HepG2 (cell line): ENCODE data around the gene TEX14. TPM values are rescaled to one million over a fixed set of nuclear protein-coding genes. Genes with fewer than 3 reads are reported as not detected.

Source experiments
- ATAC-seq: fragments of 200-7000 bp; cut with Tn5 transposase; 3 replicates; pipeline ENCODE4 v1.9.1; 2020; ENCODE audit warnings: mild to moderate bottlenecking, moderate library complexity
- BruUV-seq: library from RNA; stranded (reverse); fragments of 400-500 nt; replicated peaks from 2 replicates; lab custom pipeline; 2021; lab: Mats Ljungman, UMichigan
- CTCF ChIA-PET: fragments of 300-600 bp; formaldehyde crosslinking; extraction: SDS; loops from one replicate; lab custom pipeline; 2021; ENCODE audit warnings: low total read pairs, inconsistent platforms, low intra/inter-chr PET ratio; lab: Yijun Ruan, JAX
- POLR2A ChIA-PET: fragments of 350-600 bp; sonication (Branson Sonifier 250); formaldehyde crosslinking; loops from one replicate; lab custom pipeline; 2020; ENCODE audit warnings: antibody characterized with exemption, inconsistent platforms; lab: Yijun Ruan, JAX
- DNase-seq: peaks from one replicate; pipeline ENCODE4 v3.0.0-alpha.2; 2015; ENCODE audit warnings: low spot score
- FAIRE-seq: peaks from 3 replicates; lab custom pipeline; 2011; peaks lifted over from hg19 to GRCh38; lab: Jason Lieb, UNC
- H2AFZ ChIP-seq: one replicate; pipeline ENCODE4 v1.6.1; 2011; ENCODE audit warnings: low read length, inconsistent platforms
- H3K27ac ChIP-seq: fragments of 300-600 bp; 3 replicates; pipeline ENCODE4 v1.8.0; 2011; ENCODE audit warnings: mixed run types, mild to moderate bottlenecking, mixed read lengths, low read length, inconsistent platforms; ENCODE audit not compliant: insufficient read depth; ENCODE audit errors: extremely low read length
- H3K27me3 ChIP-seq, 2 experiments: fragments of 200-600 bp in 1 of 2; 2 replicates in 1 of 2; 3 replicates in 1 of 2; pipeline versions ENCODE4 v1.6.0 to v1.8.0; 2011; ENCODE audit warnings: low read length in 2 of 2, mild to moderate bottlenecking in 2 of 2, moderate library complexity in 2 of 2, inconsistent platforms in 1 of 2; ENCODE audit not compliant: insufficient read depth in 2 of 2, control insufficient read depth in 1 of 2
- H3K36me3 ChIP-seq, 2 experiments: fragments of 200-600 bp in 1 of 2; replicated peaks in 1 of 2; 2 replicates in 1 of 2; 3 replicates in 1 of 2; pipeline versions ENCODE4 v1.5.1 to v1.8.0; 2011; ENCODE audit warnings: low read length in 2 of 2, inconsistent platforms in 1 of 2; ENCODE audit not compliant: insufficient read depth in 2 of 2, control insufficient read depth in 1 of 2
- H3K4me1 ChIP-seq: 2 replicates; pipeline ENCODE4 v1.5.1; 2012; ENCODE audit warnings: low read length, inconsistent platforms; ENCODE audit not compliant: insufficient read depth
- H3K4me2 ChIP-seq: 2 replicates; pipeline ENCODE4 v1.6.0; 2011; ENCODE audit warnings: low read depth, low read length, inconsistent platforms
- H3K4me3 ChIP-seq, 3 experiments: fragments of 200-600 bp in 1 of 3; sonication (generic), shearing (Covaris generic) in 1 of 3; replicated peaks in 1 of 3; 2 replicates each; pipeline ENCODE4 v1.5.1; 2011 to 2016; ENCODE audit warnings: low read length in 3 of 3, inconsistent platforms in 2 of 3, low read depth in 2 of 3, mild to moderate bottlenecking in 2 of 3, control low read depth in 1 of 3, mixed read lengths in 1 of 3; ENCODE audit not compliant: insufficient read depth in 1 of 3
- H3K79me2 ChIP-seq: one replicate; pipeline ENCODE4 v1.6.1; 2011; ENCODE audit warnings: low read length, inconsistent platforms; ENCODE audit not compliant: insufficient read depth
- H3K9ac ChIP-seq: 2 replicates; pipeline ENCODE4 v1.6.0; 2011; ENCODE audit warnings: mild to moderate bottlenecking, low read depth, low read length, inconsistent platforms; ENCODE audit not compliant: insufficient read depth
- H3K9me3 ChIP-seq: 2 replicates; pipeline ENCODE4 v1.5.1; 2012; ENCODE audit warnings: mild to moderate bottlenecking, low read length
- H4K20me1 ChIP-seq: 2 replicates; pipeline ENCODE4 v1.6.0; 2011; ENCODE audit warnings: inconsistent platforms, mild to moderate bottlenecking, low read length, moderate library complexity; ENCODE audit not compliant: insufficient read depth
- ATF7-NPFF ChIP-seq: sonication (generic); formaldehyde crosslinking; IDR thresholded peaks from 2 replicates; pipeline ENCODE4 v1.8.1; 2023; ENCODE audit warnings: mild to moderate bottlenecking, low read depth, missing genetic modification reagents, moderate library complexity
- CHD2 ChIP-seq: IDR thresholded peaks from 2 replicates; pipeline ENCODE4 v1.6.1; 2011; ENCODE audit warnings: low read depth, low read length, improper control_type of control experiment
- HCFC1 ChIP-seq: fragments of 150-350 bp; IDR thresholded peaks from 2 replicates; pipeline ENCODE4 v1.6.1; 2014; ENCODE audit warnings: low read depth, low read length
- JUN ChIP-seq: sonication (generic); formaldehyde crosslinking; IDR thresholded peaks from 2 replicates; pipeline ENCODE4 v1.4.0; 2020; ENCODE audit warnings: mild to moderate bottlenecking, missing genetic modification reagents
- MAFK ChIP-seq, 2 experiments: IDR thresholded peaks in 1 of 2; conservative IDR thresholded peaks in 1 of 2; 2 replicates each; pipeline ENCODE4 v1.6.1; 2011; ENCODE audit warnings: improper control_type of control experiment in 2 of 2, low read length in 2 of 2
- PAX8 ChIP-seq: sonication (generic); formaldehyde crosslinking; IDR thresholded peaks from 2 replicates; pipeline ENCODE4 v1.8.0; 2022; ENCODE audit warnings: mild to moderate bottlenecking, missing genetic modification reagents, borderline replicate concordance
- PHB2 ChIP-seq: fragments of 450-650 bp; IDR thresholded peaks from 2 replicates; pipeline ENCODE4 v1.6.1; 2018; ENCODE audit not compliant: partially characterized antibody
- RELA ChIP-seq: sonication (generic); formaldehyde crosslinking; IDR thresholded peaks from 2 replicates; pipeline ENCODE4 v1.4.0; 2020; ENCODE audit warnings: missing genetic modification reagents
- SCMH1 ChIP-seq: sonication (generic); formaldehyde crosslinking; IDR thresholded peaks from 2 replicates; pipeline ENCODE4 v1.9.0; 2021; ENCODE audit warnings: missing genetic modification reagents, mild to moderate bottlenecking, borderline replicate concordance
- ZC3H4 ChIP-seq: sonication (generic); formaldehyde crosslinking; IDR thresholded peaks from 2 replicates; pipeline ENCODE4 v1.4.0; 2020; ENCODE audit warnings: missing genetic modification reagents, borderline replicate concordance
- ZFP36L2 ChIP-seq: sonication (generic); formaldehyde crosslinking; IDR thresholded peaks from 2 replicates; pipeline ENCODE4 v1.4.0; 2020; ENCODE audit warnings: missing genetic modification reagents
- WGBS: methylation state at CpG from one replicate; pipeline ENCODE4 v1.1.6; 2017; ENCODE audit warnings: low lambda C conversion rate; 5-methylcytosine and 5-hydroxymethylcytosine counted together
- in situ Hi-C: cut with HindIII; loops from 2 replicates; pipeline ENCODE4 v1.10.0; 2017; ENCODE audit warnings: low pct_unique_long_range_greater_than_20kb; ENCODE audit not compliant: extremely low pct_ligation_motif_present
- intact Hi-C: fragments of 100-400 bp; cut with micrococcal nuclease; formaldehyde crosslinking; loops from one replicate; pipeline ENCODE4 v1.10.0; 2022; ENCODE audit not compliant: unreplicated experiment
- polyA plus RNA-seq, 8 experiments: library from polyadenylated mRNA; depleted of rRNA in 3 of 8; stranded (reverse) in 7 of 8; unstranded in 1 of 8; fragments of >200 nt; fragmentation: Illumina TruSeq in 4 of 8; extraction: Trizol in 4 of 8; gene quantifications; 2 replicates each; pipeline versions ENCODE4 v1.2.1 to v1.2.3, GENCODE V29; 2011 to 2016; ENCODE audit warnings: low read depth in 4 of 8, missing spikeins in 1 of 8, mixed read lengths in 1 of 8; ENCODE audit not compliant: insufficient read depth in 1 of 8
- total RNA-seq, 5 experiments: library from RNA; depleted of rRNA; stranded (reverse); fragments of >200 nt; fragmentation: Illumina TruSeq; extraction: Trizol; gene quantifications; 2 replicates each; pipeline ENCODE4 v1.2.3, GENCODE V29; 2016; ENCODE audit warnings: low read depth in 1 of 5
- TF ChIP-seq, protein P1 (sequence below): sonication (generic); formaldehyde crosslinking; IDR thresholded peaks from 2 replicates; pipeline ENCODE4 v1.8.0; 2023; ENCODE audit warnings: mild to moderate bottlenecking, missing genetic modification reagents
- TF ChIP-seq, protein P2 (sequence below): sonication (generic); formaldehyde crosslinking; IDR thresholded peaks from 2 replicates; pipeline ENCODE4 v1.5.1; 2020; ENCODE audit warnings: mild to moderate bottlenecking, missing genetic modification reagents, moderate library complexity

The TEX14 gene
- total and polyA plus RNA-seq, 2 of the 13 experiments (the other 11 are each of a cell fraction or from before 2014, with no cell fraction given), result 0.04 to 0.07 TPM

DNA sequence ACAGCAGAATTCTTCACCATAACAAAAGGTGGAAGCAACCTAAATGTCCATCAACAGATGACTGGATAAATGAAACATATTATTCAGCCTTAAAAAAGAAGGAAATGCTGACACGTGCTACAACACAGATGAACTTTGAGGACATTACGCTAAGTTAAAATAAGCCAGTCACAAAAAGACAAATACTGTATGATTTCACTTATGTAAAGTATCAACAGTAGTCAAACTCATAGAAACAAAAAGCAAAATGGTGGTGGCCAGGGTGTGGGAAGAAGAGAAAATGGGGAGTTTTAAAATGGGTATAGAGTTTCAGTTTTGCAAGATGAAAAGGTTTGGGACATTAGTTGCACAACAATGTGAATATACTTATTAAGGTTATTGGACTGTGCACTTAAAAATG lies 127.6 kb downstream of the TEX14 start (continued):
- TF ChIP-seq, protein P1, sequence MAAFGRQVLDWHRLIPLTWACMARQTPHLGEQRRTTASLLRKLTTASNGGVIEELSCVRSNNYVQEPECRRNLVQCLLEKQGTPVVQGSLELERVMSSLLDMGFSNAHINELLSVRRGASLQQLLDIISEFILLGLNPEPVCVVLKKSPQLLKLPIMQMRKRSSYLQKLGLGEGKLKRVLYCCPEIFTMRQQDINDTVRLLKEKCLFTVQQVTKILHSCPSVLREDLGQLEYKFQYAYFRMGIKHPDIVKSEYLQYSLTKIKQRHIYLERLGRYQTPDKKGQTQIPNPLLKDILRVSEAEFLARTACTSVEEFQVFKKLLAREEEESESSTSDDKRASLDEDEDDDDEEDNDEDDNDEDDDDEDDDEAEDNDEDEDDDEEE, result no peak
- TF ChIP-seq SCMH1 (CRISPR knock-in tag) (no peak), MAFK (conservative IDR thresholded peaks at IDR 0.05 in 1 of 2, IDR thresholded peaks at IDR 0.05 in 1 of 2; ENCODE audit: low read length in 2 of 2) (no peak), HCFC1 (no peak), ATF7-NPFF (CRISPR knock-in tag) (no peak)

DNA sequence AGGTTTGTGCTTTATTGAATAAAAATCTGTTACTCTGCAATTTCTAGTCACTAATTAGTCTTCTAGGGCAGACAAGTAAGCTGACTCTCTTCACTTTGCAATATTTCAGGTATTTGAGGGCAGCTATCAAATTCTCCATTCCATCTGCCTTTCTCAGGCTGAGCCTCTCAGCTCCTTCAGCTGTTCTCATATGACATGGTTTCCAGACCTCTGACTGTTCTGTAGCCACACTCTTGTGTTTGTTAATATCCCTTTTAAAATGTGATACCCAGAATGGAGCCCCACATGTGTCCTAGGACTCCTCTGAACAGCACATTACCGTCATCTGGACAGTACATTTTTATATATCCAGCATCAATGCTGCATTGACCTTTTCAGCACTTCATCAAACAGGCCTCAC lies 131.3 kb downstream of the TEX14 start:
- no peak for TF ChIP-seq RELA
- TF ChIP-seq ZC3H4, result no peak
- TF ChIP-seq, protein P2, sequence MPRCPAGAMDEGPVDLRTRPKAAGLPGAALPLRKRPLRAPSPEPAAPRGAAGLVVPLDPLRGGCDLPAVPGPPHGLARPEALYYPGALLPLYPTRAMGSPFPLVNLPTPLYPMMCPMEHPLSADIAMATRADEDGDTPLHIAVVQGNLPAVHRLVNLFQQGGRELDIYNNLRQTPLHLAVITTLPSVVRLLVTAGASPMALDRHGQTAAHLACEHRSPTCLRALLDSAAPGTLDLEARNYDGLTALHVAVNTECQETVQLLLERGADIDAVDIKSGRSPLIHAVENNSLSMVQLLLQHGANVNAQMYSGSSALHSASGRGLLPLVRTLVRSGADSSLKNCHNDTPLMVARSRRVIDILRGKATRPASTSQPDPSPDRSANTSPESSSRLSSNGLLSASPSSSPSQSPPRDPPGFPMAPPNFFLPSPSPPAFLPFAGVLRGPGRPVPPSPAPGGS, result no peak
- no peak for TF ChIP-seq JUN (CRISPR knock-in tag)
- TF ChIP-seq PAX8 (CRISPR knock-in tag), result no peak
- TF ChIP-seq CHD2, result no peak
- no peak for TF ChIP-seq ZFP36L2
- TF ChIP-seq PHB2, result no peak
- no TSS peak for BruUV-seq
- no peak overlapping the region for H2AFZ ChIP-seq

More for the DNA sequence above, 131.3 kb downstream of the TEX14 start:
- H4K20me1 ChIP-seq, result no peaks in the 10 kb centered on the region
- ChIA-PET CTCF (no interaction called here), POLR2A (no interaction called here)
- H3K4me2 ChIP-seq, result no peak overlapping the region
- H3K27ac ChIP-seq, result no peak overlapping the region
- no peaks in the 10 kb centered on the region for H3K79me2 ChIP-seq
- ATAC-seq, result no peak
- H3K36me3 ChIP-seq, result no peaks in the 10 kb centered on the region
- no peak for DNase-seq
- no peak overlapping the region for H3K4me3 ChIP-seq
- no peak for FAIRE-seq
- intact Hi-C loops, result no loop called here
- no peak overlapping the region for H3K9ac ChIP-seq
- no peaks in the 10 kb centered on the region for H3K4me1 ChIP-seq
- 0% methylated on average over 1 of the region's 1 CpG for WGBS
- no peaks in the 10 kb centered on the region for H3K9me3 ChIP-seq
- peaks cover 0 to 20% of the 10 kb centered on the region in 2 experiments; a peak in 3 of 5 replicates for H3K27me3 ChIP-seq
- in situ Hi-C loops, result no loop called here
